Urinary bladder (tissue), 4 donors: ENCODE data around the gene KAT2A. TPM values are rescaled to one million over a fixed set of nuclear protein-coding genes. Genes with fewer than 3 reads are reported as not detected.
"Not testable (repeated sequence)": the region's sequence is repeated elsewhere in the genome, so short reads cannot be mapped to it uniquely, and the experiment has no call there.

ENCODE experiments used
- DNase-seq: peaks from one replicate; pipeline ENCODE4 v3.0.0-alpha.2; 2015; ENCODE audit errors: extremely low spot score
- H3K27ac ChIP-seq: one replicate; pipeline ENCODE4 v1.5.1; 2013; ENCODE audit warnings: low read depth, mild to moderate bottlenecking, moderate library complexity
- H3K36me3 ChIP-seq: one replicate; pipeline ENCODE4 v1.6.1; 2013; ENCODE audit warnings: mild to moderate bottlenecking, moderate library complexity; ENCODE audit not compliant: insufficient read depth
- H3K4me1 ChIP-seq: one replicate; pipeline ENCODE4 v1.6.1; 2013; ENCODE audit warnings: mild to moderate bottlenecking, moderate library complexity; ENCODE audit not compliant: insufficient read depth
- H3K4me3 ChIP-seq: one replicate; pipeline ENCODE4 v1.5.1; 2013; ENCODE audit warnings: low read depth, low read length
- WGBS: extraction: QIAGEN DNeasy Blood & Tissue Kit; methylation state at CpG from one replicate; pipeline ENCODE4 v1.1.7; 2013; 5-methylcytosine and 5-hydroxymethylcytosine counted together
- polyA plus RNA-seq: library from polyadenylated mRNA; stranded (reverse); fragments of 200-250 nt; gene quantifications from one replicate; pipeline ENCODE4 v1.2.3, GENCODE V29; 2013
- total RNA-seq: library from RNA; depleted of rRNA; stranded (reverse); fragments of >200 nt; gene quantifications from one replicate; pipeline ENCODE4 v1.2.3, GENCODE V29; 2014
- donor health status: healthy with polysubstance abuse.
- donor health status: healthy.

KAT2A gene
- total and polyA plus RNA-seq, 2 donors, result 14.1 to 44.3 TPM

GRCh38 chr17:42143138-42143537 is 22.0 kb upstream of the KAT2A start:
- H3K4me1 ChIP-seq, DNase-seq, H3K36me3 ChIP-seq, H3K4me3 ChIP-seq, H3K27ac ChIP-seq: not testable (repeated sequence)
- 90% methylated on average over 4 of the region's 4 CpGs for WGBS

GRCh38 chr17:42142371-42142896 is 21.3 kb upstream of the KAT2A start:
- Histone ChIP-seq H3K4me1 (no peaks in the 10 kb centered on the region), H3K4me3 (no peak overlapping the region), H3K36me3 (no peaks in the 10 kb centered on the region), H3K27ac (no peak overlapping the region)
- WGBS, result 81% methylated on average over 7 of the region's 7 CpGs
- DNase-seq, result no peak

GRCh38 chr17:42141382-42141781 is 20.2 kb upstream of the KAT2A start:
- Histone ChIP-seq H3K4me1 (peaks cover 3% of the 10 kb centered on the region), H3K4me3 (no peak overlapping the region), H3K36me3 (no peaks in the 10 kb centered on the region), H3K27ac (no peak overlapping the region)
- 63% methylated on average over 8 of the region's 8 CpGs for WGBS
- DNase-seq, result no peak

- H3K36me3 ChIP-seq, H3K4me3 ChIP-seq, DNase-seq, H3K4me1 ChIP-seq, H3K27ac ChIP-seq: not testable (repeated sequence)
- WGBS, result 98% methylated on average over 7 of the region's 7 CpGs
Observed at GRCh38 chr17:42140690-42141089, 19.5 kb upstream of the KAT2A start.

- Histone ChIP-seq H3K4me3 (no peak overlapping the region), H3K36me3 (no peaks in the 10 kb centered on the region), H3K4me1 (peaks cover 3% of the 10 kb centered on the region), H3K27ac (no peak overlapping the region)
- 53% methylated on average over 7 of the region's 7 CpGs for WGBS
- no peak for DNase-seq
Observed at GRCh38 chr17:42138749-42139492, 17.8 kb upstream of the KAT2A start.

- Histone ChIP-seq H3K36me3 (no peaks in the 10 kb centered on the region), H3K4me1 (peaks cover 3% of the 10 kb centered on the region), H3K4me3 (no peak overlapping the region), H3K27ac (peak overlapping the region; percentile 28)
- 87% methylated on average over 3 of the region's 3 CpGs for WGBS
- DNase-seq, result no peak
Observed at GRCh38 chr17:42136654-42137051, 15.5 kb upstream of the KAT2A start.

- Histone ChIP-seq H3K27ac (peak overlapping the region; percentile 72), H3K4me3 (no peak overlapping the region), H3K36me3 (no peaks in the 10 kb centered on the region), H3K4me1 (peaks cover 3% of the 10 kb centered on the region)
- 59% methylated on average over 15 of the region's 15 CpGs for WGBS
- DNase-seq, result peak; percentile 53
Observed at GRCh38 chr17:42135664-42136653, 14.8 kb upstream of the KAT2A start.

GRCh38 chr17:42135151-42135550 is 14.0 kb upstream of the KAT2A start:
- no peak for DNase-seq
- 79% methylated on average over 6 of the region's 6 CpGs for WGBS
- peak overlapping the region; percentile 0 for H3K27ac ChIP-seq
- no peak overlapping the region for H3K4me3 ChIP-seq
- no peaks in the 10 kb centered on the region for H3K36me3 ChIP-seq
- H3K4me1 ChIP-seq, result peaks cover 3% of the 10 kb centered on the region

- H3K4me3 ChIP-seq, result no peak overlapping the region
- DNase-seq, result no peak
- 50% methylated on average over 4 of the region's 4 CpGs for WGBS
- H3K27ac ChIP-seq, result peak overlapping the region; percentile 43
- peaks cover 3% of the 10 kb centered on the region for H3K4me1 ChIP-seq
- no peaks in the 10 kb centered on the region for H3K36me3 ChIP-seq
Observed at GRCh38 chr17:42133461-42134041, 12.4 kb upstream of the KAT2A start.

- no peaks in the 10 kb centered on the region for H3K36me3 ChIP-seq
- no peak overlapping the region for H3K27ac ChIP-seq
- DNase-seq, result no peak
- peaks cover 3% of the 10 kb centered on the region for H3K4me1 ChIP-seq
- no peak overlapping the region for H3K4me3 ChIP-seq
- WGBS, result 66% methylated on average over 3 of the region's 3 CpGs
Observed at GRCh38 chr17:42132941-42133340, 11.8 kb upstream of the KAT2A start.

- H3K27ac ChIP-seq, result no peak overlapping the region
- 57% methylated on average over 4 of the region's 4 CpGs for WGBS
- H3K4me3 ChIP-seq, result no peak overlapping the region
- peaks cover 3% of the 10 kb centered on the region for H3K4me1 ChIP-seq
- no peak for DNase-seq
- peaks cover 1% of the 10 kb centered on the region for H3K36me3 ChIP-seq
Observed at GRCh38 chr17:42131981-42132432, 10.8 kb upstream of the KAT2A start.

GRCh38 chr17:42131232-42131631 is 10.1 kb upstream of the KAT2A start:
- H3K4me1 ChIP-seq, result no peaks in the 10 kb centered on the region
- no peak overlapping the region for H3K4me3 ChIP-seq
- 96% methylated on average over 4 of the region's 4 CpGs for WGBS
- H3K36me3 ChIP-seq, result peaks cover 5% of the 10 kb centered on the region
- no peak for DNase-seq
- H3K27ac ChIP-seq, result peak overlapping the region; percentile 32

GRCh38 chr17:42130310-42130936 is 9.3 kb upstream of the KAT2A start:
- H3K4me3 ChIP-seq, result no peak overlapping the region
- H3K27ac ChIP-seq, result no peak overlapping the region
- no peaks in the 10 kb centered on the region for H3K4me1 ChIP-seq
- WGBS, result 92% methylated on average over 16 of the region's 16 CpGs
- peaks cover 5% of the 10 kb centered on the region for H3K36me3 ChIP-seq
- no peak for DNase-seq
